SJCRH30 (cell line): Measurements from ENCODE around the gene SLC8A2. TPM values are rescaled to one million over a fixed set of nuclear protein-coding genes. Genes with fewer than 3 reads are reported as not detected.

Source experiments
- DNase-seq, 2 experiments: peaks; one replicate each; pipeline ENCODE4 v3.0.0-alpha.2; 2015 to 2020
- H3K27ac ChIP-seq: fragments of 250-450 bp; sonication (Bioruptor Pico); 2 replicates; pipeline ENCODE4 v1.5.1; 2020; ENCODE audit warnings: mild to moderate bottlenecking, moderate library complexity
- H3K27me3 ChIP-seq: fragments of 250-450 bp; sonication (Bioruptor Pico); 2 replicates; pipeline ENCODE4 v1.5.1; 2020; ENCODE audit warnings: mild to moderate bottlenecking, moderate library complexity
- H3K36me3 ChIP-seq: fragments of 250-450 bp; sonication (Bioruptor Pico); 2 replicates; pipeline ENCODE4 v1.5.1; 2020; ENCODE audit warnings: mild to moderate bottlenecking, moderate library complexity
- H3K4me1 ChIP-seq: fragments of 250-450 bp; sonication (Bioruptor Pico); 2 replicates; pipeline ENCODE4 v1.5.1; 2020; ENCODE audit warnings: mild to moderate bottlenecking, moderate library complexity
- H3K4me3 ChIP-seq: fragments of 250-450 bp; sonication (Bioruptor Pico); 2 replicates; pipeline ENCODE4 v1.5.1; 2020; ENCODE audit warnings: mild to moderate bottlenecking, moderate library complexity
- H3K9me3 ChIP-seq: fragments of 250-450 bp; sonication (Bioruptor Pico); replicated peaks from 2 replicates; pipeline ENCODE4 v1.5.1; 2020; ENCODE audit warnings: mild to moderate bottlenecking, moderate library complexity
- total RNA-seq: library from RNA; depleted of rRNA; stranded (reverse); fragments of >200 nt; shearing (Covaris generic); gene quantifications from 2 replicates; pipeline ENCODE4 v1.2.3, GENCODE V29; 2014

SLC8A2 gene
- total RNA-seq, 1 experiment from 2014 or later: 0.10 TPM

- peak; percentile 73 to 88 for DNase-seq
- Histone ChIP-seq H3K27ac (no peak overlapping the region), H3K4me1 (peaks cover 5% of the 10 kb centered on the region), H3K4me3 (peak overlapping the region; percentile 5; the same call in 1 of the 2 replicates), H3K27me3 (peaks cover 7% of the 10 kb centered on the region), H3K36me3 (no peaks in the 10 kb centered on the region), H3K9me3 (no peaks in the 10 kb centered on the region)
Observed at GRCh38 chr19:47427241-47428176, 44.2 kb downstream of the SLC8A2 start.

DNA sequence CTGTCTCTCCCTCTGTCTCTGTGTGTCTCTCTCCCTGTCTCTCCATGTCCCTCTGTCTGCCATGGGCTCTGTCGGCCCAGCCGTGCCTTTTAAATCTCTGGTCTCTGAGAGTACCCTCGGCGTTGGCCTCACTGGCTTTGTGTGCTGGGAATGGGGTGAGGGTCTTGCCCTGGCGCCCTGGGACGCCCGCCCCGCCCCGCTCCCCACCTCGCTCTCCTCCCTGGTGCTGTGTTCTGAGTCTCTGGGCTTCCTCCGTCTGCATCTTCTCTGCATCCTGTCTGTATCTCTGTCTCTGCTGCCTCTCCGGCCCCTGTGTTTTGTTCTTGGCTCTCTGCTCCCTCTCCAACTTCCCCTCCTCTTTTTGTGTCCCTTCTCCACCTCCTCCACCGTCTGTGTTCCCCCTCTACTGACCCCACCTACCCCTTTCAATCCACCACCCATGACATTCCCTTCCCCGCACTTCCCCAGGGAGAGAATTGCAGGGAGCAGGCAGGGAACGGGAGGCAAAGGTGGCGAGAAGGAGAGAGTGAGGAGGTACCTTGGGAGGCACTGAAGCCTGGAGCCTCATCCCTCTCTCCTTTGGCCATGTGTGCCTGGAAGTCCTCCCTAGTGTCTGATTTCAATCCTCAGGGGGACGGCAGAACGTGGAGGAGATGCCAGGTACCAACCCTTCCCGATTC is 48.4 kb downstream of the SLC8A2 start:
- Histone ChIP-seq H3K9me3 (no peaks in the 10 kb centered on the region), H3K4me1 (peaks cover 26% of the 10 kb centered on the region), H3K27ac (no peak overlapping the region), H3K27me3 (peaks cover 24% of the 10 kb centered on the region), H3K4me3 (no peak overlapping the region), H3K36me3 (no peaks in the 10 kb centered on the region)
- DNase-seq: no peak

DNA sequence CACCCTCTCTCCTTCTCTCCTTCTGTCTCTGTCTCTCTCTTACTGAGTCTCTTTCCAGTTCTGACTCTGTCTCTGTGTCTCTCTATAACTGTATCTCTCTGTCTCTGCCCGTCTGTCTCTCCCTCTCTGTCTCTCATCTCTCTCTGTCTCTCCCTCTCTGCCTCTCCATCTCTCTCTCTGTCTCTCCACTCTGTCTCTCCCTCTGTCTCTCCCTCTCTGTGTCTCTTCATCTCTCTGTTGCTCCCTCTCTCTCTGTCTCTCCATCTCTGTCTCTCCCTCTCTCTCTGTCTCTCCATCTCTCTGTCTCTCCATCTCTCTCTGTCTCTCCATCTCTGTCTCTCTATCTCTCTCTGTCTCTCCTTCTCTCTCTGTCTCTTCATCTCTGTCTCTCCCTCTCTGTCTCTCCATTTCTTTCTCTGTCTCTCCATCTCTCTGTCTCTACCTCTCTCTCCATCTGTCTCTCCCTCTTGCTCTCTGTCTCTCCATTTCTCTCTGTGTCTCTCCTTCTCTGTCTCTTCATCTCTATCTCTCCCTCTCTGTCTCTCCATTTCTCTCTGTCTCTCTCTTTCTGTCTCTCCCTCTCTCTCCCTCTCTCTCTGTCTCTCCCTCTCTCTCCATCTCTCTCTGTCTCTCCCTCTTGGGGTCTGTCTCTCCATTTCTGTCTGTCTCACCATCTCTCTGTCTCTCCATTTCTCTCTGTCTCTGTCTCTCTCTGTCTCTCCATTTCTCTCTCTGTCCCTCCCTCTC is 49.1 kb downstream of the SLC8A2 start:
- Histone ChIP-seq H3K4me1 (peaks cover 23% of the 10 kb centered on the region), H3K36me3 (no peaks in the 10 kb centered on the region), H3K9me3 (no peaks in the 10 kb centered on the region), H3K27ac (no peak overlapping the region; the same call in 1 of the 2 replicates), H3K27me3 (peaks cover 24% of the 10 kb centered on the region), H3K4me3 (peak overlapping the region; percentile 38)
- no peak for DNase-seq

DNA sequence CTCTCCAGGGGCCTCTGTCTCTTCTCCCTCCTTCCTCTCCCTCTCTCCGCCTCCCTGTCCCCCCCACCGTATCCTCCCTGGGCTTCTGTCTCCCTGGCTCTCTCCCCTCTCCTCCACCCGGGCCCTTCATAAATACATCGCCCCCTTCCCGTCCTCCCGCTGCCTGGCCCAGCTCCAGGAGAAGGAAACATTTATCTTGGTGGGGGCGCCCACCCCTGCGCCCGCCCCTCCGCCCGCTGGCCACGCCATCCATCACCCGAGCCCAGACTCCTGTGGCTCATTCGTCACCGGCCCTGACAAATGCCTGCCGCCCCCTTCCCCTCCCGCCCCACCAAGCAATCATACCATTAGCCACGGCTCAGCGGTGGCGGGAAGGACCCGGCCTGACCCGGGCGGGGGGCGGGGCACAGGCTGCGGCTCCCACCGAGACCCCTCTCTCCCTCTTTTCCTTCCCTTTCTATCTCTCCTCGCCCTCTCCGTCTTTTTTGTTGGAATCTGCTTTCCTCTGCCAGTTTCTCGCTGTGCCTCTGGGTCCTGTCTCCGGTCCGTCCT is 49.8 kb downstream of the SLC8A2 start:
- Histone ChIP-seq H3K4me1 (peaks cover 23% of the 10 kb centered on the region; the same call in 1 of the 2 replicates), H3K36me3 (no peaks in the 10 kb centered on the region), H3K4me3 (peak overlapping the region; percentile 38), H3K27me3 (peaks cover 24% of the 10 kb centered on the region), H3K27ac (no peak overlapping the region; the same call in 1 of the 2 replicates), H3K9me3 (no peaks in the 10 kb centered on the region)
- peak; percentile 57 to 61 for DNase-seq

GRCh38 chr19:47421244-47421786 is 50.4 kb downstream of the SLC8A2 start:
- Histone ChIP-seq H3K4me1 (peaks cover 23% of the 10 kb centered on the region; the same call in 1 of the 2 replicates), H3K4me3 (no peak overlapping the region; the same call in 1 of the 2 replicates), H3K36me3 (no peaks in the 10 kb centered on the region), H3K27me3 (peaks cover 24% of the 10 kb centered on the region), H3K9me3 (no peaks in the 10 kb centered on the region), H3K27ac (no peak overlapping the region)
- no peak for DNase-seq

DNA sequence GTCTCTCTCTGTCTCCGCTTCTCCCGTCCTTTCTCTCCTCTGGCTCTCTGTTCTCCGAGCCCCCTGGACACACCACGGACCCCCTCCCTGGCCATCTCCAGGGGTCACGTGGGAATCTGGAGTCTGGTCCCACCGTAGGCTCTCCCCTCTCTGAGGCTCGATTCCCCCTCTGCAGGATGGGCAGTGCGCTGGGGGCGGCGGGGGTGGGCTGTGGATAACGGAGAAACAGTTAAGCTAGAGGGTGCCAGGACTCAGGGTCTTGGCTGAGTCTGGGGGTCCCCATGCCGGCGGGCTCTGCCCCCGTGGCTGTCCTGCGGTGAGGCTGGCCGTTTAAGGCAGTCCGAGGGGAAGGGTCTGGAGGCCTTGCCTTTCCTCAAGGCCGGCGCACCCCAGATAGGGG is 51.9 kb downstream of the SLC8A2 start:
- Histone ChIP-seq H3K4me3 (no peak overlapping the region), H3K4me1 (peaks cover 23% of the 10 kb centered on the region; the same call in 1 of the 2 replicates), H3K27ac (no peak overlapping the region), H3K27me3 (peaks cover 24% of the 10 kb centered on the region), H3K9me3 (no peaks in the 10 kb centered on the region), H3K36me3 (no peaks in the 10 kb centered on the region)
- DNase-seq: no peak

DNA sequence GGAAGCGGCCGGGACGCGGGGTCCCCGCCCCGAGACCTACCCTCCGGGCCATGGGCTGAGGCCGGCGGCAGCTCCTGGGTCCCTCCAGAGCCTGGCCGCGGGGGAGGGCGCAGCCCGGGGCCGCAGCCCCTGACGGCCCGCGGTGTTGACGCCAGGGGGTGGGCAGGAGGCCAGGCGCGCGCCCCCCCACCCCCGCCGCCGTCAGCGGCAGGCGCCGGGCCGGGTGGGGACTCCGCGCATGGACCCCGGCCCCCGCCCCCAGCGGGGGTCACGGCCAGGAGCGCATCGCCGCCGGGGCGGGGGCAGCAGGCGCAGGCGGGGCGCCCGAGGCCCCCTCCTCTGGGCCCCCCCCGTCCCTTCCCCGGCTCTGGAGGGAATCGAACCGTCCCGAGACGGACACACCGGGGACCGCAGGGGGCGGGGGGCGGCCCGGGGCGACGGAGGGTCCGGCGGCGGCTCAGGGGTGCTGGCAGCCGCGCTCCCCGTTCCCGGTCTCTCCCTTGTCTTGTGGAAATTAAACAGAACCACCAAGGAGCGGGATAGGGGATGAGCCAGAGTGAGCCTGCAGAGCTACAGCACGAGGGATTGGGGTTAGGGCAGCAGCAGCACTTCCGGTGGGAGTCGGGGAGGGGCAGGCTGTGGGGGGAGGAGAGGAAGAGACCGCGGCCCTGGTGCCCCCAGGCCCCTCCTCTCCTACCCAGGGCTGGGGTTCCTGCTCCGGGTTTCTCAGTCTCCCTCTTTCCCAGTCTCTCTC is 52.5 kb downstream of the SLC8A2 start, which contains the start of gene MEIS3:
TSS of gene MEIS3 (minus strand) at position 498 of the 754 bp plus-strand sequence. CDS start at position 52, 446 bp downstream.
- peak in 1 of 2 experiments; percentile 27 for DNase-seq
- Histone ChIP-seq H3K4me1 (peaks cover 23% of the 10 kb centered on the region; the same call in 1 of the 2 replicates), H3K27me3 (peaks cover 24% of the 10 kb centered on the region), H3K9me3 (no peaks in the 10 kb centered on the region), H3K27ac (no peak within 1 kb of the TSS), H3K36me3 (no peaks in the 10 kb centered on the region), H3K4me3 (peak within 1 kb of the TSS; percentile 64)

DNA sequence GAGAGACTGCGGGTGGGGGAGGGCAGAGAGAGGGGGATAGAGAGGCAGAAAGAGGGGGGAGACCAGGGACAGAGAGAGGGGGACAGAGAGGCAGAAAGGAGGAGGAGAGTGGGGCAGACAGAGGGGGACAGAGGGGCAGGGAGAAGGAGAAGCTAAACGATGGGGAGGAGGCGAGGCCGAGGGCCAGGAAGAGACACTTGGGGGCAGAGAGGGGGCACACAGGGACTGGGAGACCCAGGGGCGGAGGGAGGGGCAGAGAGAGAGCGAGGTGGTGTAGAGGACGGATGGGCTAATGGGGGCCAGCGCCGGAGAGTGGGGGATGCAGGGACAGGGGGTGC is 53.0 kb downstream of the SLC8A2 start:
- no peaks in the 10 kb centered on the region for H3K9me3 ChIP-seq
- no peak overlapping the region for H3K27ac ChIP-seq
- H3K36me3 ChIP-seq: no peaks in the 10 kb centered on the region
- peaks cover 24% of the 10 kb centered on the region for H3K27me3 ChIP-seq
- peaks cover 23% of the 10 kb centered on the region; the same call in 1 of the 2 replicates for H3K4me1 ChIP-seq
- H3K4me3 ChIP-seq: peak overlapping the region; percentile 64
- peak; percentile 29 to 37 for DNase-seq

DNA sequence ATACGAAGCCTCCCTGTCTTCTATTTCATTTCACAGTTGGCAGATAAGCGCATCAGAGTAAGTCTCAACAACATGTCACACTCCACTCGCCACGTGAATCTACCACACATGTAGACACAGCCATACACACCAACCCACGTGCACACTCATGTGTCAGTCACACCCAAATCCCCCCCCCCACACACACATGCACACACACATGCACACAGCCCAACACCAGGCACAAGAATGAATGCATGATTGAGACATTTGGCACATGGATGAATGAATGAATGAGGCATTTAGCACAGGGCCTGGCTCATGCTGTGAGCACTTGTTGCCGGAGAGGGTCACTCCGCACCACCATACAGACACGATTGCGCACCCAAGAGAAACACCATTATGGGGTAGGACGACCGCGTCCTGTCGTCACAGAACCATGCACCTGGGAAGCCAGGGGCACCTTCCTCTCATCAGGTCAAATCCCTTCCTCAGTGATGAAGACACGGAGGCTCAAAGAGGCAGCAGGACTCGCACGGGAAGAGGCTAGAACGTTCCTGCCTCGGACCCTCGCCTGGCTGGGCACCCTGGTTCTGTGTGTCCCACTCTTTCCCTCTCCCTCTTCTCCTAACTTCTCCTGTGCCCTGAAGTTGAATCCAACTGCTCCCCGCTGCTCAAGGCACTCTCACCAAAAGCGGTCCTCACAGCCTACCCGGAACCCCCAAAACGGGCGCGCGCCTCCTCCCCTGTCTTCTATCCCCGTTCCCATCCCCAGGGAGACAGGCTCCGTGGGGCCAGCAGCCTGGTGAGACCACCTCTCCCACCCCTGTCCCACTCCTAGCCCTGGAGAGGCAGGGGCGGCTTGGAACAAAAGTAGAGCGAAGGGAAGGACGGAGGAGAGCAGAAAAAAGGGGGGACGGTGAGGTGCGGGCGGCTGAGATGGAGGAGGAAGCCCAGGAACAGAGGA is 53.7 kb downstream of the SLC8A2 start:
- Histone ChIP-seq H3K36me3 (no peaks in the 10 kb centered on the region), H3K27me3 (peaks cover 22% of the 10 kb centered on the region), H3K4me3 (peak overlapping the region; percentile 64), H3K9me3 (no peaks in the 10 kb centered on the region), H3K27ac (no peak overlapping the region), H3K4me1 (peaks cover 23% of the 10 kb centered on the region; the same call in 1 of the 2 replicates)
- no peak for DNase-seq

DNA sequence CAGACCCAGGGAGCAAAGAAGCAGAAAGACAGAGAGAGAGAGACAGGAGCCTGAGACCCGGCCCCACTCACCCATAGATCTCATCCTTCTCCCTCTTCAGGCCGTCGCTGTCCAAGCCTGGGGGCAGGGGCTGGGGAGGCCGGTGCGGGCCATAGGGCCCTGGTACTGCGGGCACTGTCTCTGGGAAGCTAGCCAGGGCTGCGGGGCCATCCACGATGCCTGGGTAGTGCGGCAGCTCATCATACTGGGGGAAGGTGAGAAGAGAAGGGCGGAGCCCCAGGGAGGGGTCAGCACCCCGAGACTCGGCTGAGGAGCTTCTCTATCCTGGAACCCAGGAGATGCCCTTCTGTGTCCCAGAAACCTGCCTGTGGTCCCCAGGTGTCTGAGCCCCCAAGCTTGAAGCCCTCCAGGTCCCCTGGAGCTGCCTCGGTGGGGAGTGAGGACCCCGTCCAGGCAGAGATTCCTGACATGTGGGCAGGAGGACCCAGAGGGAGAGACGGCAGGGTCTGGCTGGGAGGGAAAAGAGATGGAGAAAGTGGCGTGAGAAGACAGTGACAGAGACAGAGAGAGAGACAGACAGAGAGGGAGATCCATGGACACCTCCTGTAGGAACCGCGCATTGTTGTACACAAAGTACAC is 54.5 kb downstream of the SLC8A2 start:
- Histone ChIP-seq H3K27ac (no peak overlapping the region), H3K27me3 (peaks cover 14% of the 10 kb centered on the region), H3K9me3 (no peaks in the 10 kb centered on the region), H3K4me3 (no peak overlapping the region), H3K36me3 (no peaks in the 10 kb centered on the region), H3K4me1 (peaks cover 20% of the 10 kb centered on the region; the same call in 1 of the 2 replicates)
- no peak for DNase-seq

DNA sequence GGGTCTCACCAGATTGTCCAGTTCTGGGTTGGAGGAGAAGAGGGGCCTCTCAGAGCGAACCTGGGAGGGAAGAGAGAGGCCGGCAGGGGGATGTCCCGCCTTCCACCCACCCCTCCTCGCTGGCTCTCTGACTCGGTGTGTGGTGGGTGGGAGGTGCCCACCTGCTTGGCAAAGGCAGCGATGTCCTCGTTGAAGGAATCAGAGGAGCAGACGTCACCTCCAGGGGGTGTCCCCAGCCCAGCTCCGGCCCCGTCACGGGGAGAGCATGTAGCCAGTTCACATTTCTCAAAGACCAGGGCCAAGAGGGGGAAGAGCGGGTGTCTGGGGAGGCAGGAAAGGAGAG is 55.1 kb downstream of the SLC8A2 start:
- H3K9me3 ChIP-seq: no peaks in the 10 kb centered on the region
- no peak for DNase-seq
- H3K4me3 ChIP-seq: no peak overlapping the region
- H3K4me1 ChIP-seq: peaks cover 16% of the 10 kb centered on the region; the same call in 1 of the 2 replicates
- H3K27ac ChIP-seq: no peak overlapping the region
- H3K27me3 ChIP-seq: 0 out of 2 replicates have a peak, but pooled peaks cover 13% of the 10 kb centered on the region
- H3K36me3 ChIP-seq: no peaks in the 10 kb centered on the region

- DNase-seq: no peak
- no peaks in the 10 kb centered on the region for H3K36me3 ChIP-seq
- H3K9me3 ChIP-seq: no peaks in the 10 kb centered on the region
- 0 out of 2 replicates have a peak, but pooled peaks cover 10% of the 10 kb centered on the region for H3K27me3 ChIP-seq
- no peak overlapping the region for H3K27ac ChIP-seq
- peaks cover 12% of the 10 kb centered on the region; the same call in 1 of the 2 replicates for H3K4me1 ChIP-seq
- H3K4me3 ChIP-seq: no peak overlapping the region
Observed at GRCh38 chr19:47415953-47416642, 55.6 kb downstream of the SLC8A2 start.
